Measurements from ENCODE around the gene MAP3K1. TPM values are rescaled to one million over a fixed set of nuclear protein-coding genes. Genes with fewer than 3 reads are reported as not detected.

The MAP3K1 gene
- total and polyA plus RNA-seq, 12 donors = 4.9 to 26.1 (median 15.5) TPM

DNA sequence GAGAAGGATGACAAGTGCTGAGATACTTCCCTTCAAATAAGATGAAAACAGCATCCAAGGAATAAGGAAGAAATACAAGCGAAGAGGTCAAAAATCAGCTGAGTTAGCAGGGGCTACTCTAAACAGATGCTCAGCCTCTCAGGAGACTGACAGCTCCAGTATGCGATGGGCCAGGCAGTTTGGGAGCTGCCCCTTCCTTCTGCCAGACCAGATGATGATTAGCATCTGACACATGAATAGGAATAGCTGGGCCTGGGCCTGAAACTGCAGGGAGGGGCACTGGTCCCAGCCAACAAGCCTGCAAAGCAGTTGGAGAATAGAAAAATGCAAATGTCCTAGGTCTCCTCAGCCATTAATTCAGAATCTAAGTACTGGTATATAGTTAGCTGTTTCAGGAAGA is 13.1 kb upstream of the MAP3K1 start:
- Histone ChIP-seq H3K27ac (no peak overlapping the region), H3K27me3 (no peaks in the 10 kb centered on the region), H3K4me1 (replicated peaks in 1 of 2) (no peaks in the 10 kb centered on the region), H3K36me3 (replicated peaks in 1 of 2) (no peaks in the 10 kb centered on the region), H3K4me3 (no peak overlapping the region), H3K9me3 (replicated peaks in 1 of 3) (no peaks in the 10 kb centered on the region)
- 73 to 92% (median 83%) methylated on average over 2 of the region's 2 CpGs for WGBS, 4 donors
- no peak for TF ChIP-seq POLR2A (IDR thresholded peaks at IDR 0.05)
- TF ChIP-seq, protein P1, sequence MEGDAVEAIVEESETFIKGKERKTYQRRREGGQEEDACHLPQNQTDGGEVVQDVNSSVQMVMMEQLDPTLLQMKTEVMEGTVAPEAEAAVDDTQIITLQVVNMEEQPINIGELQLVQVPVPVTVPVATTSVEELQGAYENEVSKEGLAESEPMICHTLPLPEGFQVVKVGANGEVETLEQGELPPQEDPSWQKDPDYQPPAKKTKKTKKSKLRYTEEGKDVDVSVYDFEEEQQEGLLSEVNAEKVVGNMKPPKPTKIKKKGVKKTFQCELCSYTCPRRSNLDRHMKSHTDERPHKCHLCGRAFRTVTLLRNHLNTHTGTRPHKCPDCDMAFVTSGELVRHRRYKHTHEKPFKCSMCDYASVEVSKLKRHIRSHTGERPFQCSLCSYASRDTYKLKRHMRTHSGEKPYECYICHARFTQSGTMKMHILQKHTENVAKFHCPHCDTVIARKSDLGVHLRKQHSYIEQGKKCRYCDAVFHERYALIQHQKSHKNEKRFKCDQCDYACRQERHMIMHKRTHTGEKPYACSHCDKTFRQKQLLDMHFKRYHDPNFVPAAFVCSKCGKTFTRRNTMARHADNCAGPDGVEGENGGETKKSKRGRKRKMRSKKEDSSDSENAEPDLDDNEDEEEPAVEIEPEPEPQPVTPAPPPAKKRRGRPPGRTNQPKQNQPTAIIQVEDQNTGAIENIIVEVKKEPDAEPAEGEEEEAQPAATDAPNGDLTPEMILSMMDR (IDR thresholded peaks at IDR 0.05) = no peak
- DNase-seq = no peak
- intact Hi-C loops (cut with DNase I) = no loop called here

DNA sequence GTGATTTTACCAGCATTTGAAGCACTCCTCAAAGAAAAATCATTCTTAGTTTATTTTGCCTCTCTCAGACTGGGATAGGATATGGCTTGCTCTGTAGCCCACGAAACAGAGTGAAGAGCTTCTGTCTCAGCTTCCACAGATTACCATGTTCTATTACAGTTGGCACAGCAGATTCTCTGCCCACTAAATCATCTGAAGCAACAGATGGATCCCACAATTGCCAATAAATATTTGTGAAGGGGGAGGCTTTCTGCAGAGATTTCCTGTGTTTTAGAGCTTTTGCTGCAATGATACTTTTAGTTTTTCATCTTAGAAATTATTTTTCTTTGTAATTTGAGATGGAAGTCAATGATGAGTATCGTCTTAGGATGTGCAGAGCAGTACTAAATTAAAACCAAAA is 12.3 kb upstream of the MAP3K1 start:
- no peaks in the 10 kb centered on the region for H3K4me1 ChIP-seq (replicated peaks in 1 of 2)
- no peak overlapping the region for H3K4me3 ChIP-seq
- 84 to 92% (median 88%) methylated on average over 2 of the region's 2 CpGs for WGBS, 4 donors
- no peaks in the 10 kb centered on the region for H3K36me3 ChIP-seq (replicated peaks in 1 of 2)
- H3K27ac ChIP-seq = no peak overlapping the region
- no peaks in the 10 kb centered on the region for H3K9me3 ChIP-seq (replicated peaks in 1 of 3)
- DNase-seq = no peak
- TF ChIP-seq, protein P1 (IDR thresholded peaks at IDR 0.05) = no peak
- no peak for TF ChIP-seq POLR2A (IDR thresholded peaks at IDR 0.05)
- no peaks in the 10 kb centered on the region for H3K27me3 ChIP-seq
- intact Hi-C loops (cut with DNase I) = no loop called here

DNA sequence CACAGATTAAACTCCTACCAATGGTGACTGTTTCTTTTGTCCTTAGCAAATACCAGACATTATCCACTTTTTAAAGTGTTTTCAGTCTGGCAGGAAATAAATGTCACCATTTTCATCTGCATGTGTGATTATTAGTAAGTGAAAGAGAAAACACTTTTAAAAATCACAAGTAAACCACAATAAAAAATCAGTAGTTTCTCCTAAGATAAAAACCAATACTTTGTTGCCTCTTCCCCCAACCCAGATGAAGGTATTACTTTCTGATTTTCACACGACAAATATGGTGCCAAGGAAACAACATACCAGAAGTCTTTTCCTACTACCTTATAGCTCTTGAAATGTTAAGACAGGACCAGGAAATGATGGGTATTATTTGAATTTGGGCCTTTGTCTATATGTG is 11.5 kb upstream of the MAP3K1 start:
- H3K9me3 ChIP-seq (replicated peaks in 1 of 3) = no peaks in the 10 kb centered on the region
- intact Hi-C loops (cut with DNase I) = no loop called here
- H3K4me3 ChIP-seq = no peak overlapping the region
- no peaks in the 10 kb centered on the region for H3K4me1 ChIP-seq (replicated peaks in 1 of 2)
- H3K27me3 ChIP-seq = no peaks in the 10 kb centered on the region
- no peak for DNase-seq
- WGBS, 4 donors = 89 to 100% (median 95%) methylated on average over 1 of the region's 1 CpG
- no peak overlapping the region for H3K27ac ChIP-seq
- H3K36me3 ChIP-seq (replicated peaks in 1 of 2) = no peaks in the 10 kb centered on the region
- TF ChIP-seq, protein P1 (IDR thresholded peaks at IDR 0.05) = no peak
- TF ChIP-seq POLR2A (IDR thresholded peaks at IDR 0.05) = no peak

DNA sequence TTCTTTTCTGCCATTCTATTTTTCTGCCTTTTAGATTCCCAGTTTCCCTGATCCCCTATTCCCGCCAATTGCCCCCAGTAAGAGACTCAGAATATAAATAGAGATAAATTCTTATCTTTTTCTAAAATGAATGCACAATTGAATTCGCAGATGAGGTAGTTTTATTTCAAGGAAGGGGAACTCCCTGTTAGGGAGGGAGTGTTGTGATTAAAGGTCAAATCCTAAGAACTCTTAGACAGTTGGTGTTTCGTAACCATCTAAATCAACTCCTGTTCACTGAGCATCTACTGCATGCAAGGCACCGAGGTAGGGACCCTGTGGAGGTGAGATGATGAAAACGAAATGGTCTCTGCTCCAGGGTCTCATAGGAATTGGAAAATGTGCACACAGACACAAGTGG is 7.7 kb upstream of the MAP3K1 start:
- intact Hi-C loops (cut with DNase I) = no loop called here
- Histone ChIP-seq H3K27me3 (no peaks in the 10 kb centered on the region), H3K4me3 (no peak overlapping the region), H3K27ac (no peak overlapping the region), H3K36me3 (replicated peaks in 1 of 2) (no peaks in the 10 kb centered on the region), H3K4me1 (replicated peaks in 1 of 2) (no peaks in the 10 kb centered on the region), H3K9me3 (replicated peaks in 1 of 3) (no peaks in the 10 kb centered on the region)
- WGBS, 4 donors = 67 to 82% (median 74%) methylated on average over 5 of the region's 5 CpGs
- no peak for DNase-seq
- TF ChIP-seq POLR2A (IDR thresholded peaks at IDR 0.05) = no peak

DNA sequence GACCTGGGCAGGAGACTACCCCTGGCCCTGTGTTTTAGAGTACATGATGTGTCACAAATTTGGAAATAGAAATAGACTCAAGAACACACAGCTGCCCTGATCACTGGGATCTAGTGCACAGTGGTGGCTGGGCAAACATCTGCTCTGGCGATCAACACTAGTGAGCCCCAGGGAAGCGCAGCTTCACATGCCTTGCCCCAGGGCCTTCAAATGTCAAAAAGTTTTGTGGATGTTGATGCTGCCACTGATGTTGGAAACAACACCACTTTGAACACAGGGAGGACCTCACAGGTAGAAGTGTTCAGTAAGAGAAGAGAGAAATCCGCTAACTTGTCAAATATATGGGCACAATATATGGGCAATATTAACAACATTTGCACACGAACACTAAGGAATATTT is 7.1 kb upstream of the MAP3K1 start:
- WGBS, 4 donors = 93 to 94% (median 93%) methylated on average over 4 of the region's 4 CpGs

More for the DNA sequence above, 7.1 kb upstream of the MAP3K1 start:
- intact Hi-C loops (cut with DNase I) = no loop called here
- H3K36me3 ChIP-seq (replicated peaks in 1 of 2) = no peaks in the 10 kb centered on the region
- no peak overlapping the region for H3K27ac ChIP-seq
- H3K27me3 ChIP-seq = no peaks in the 10 kb centered on the region
- TF ChIP-seq, protein P1 (IDR thresholded peaks at IDR 0.05) = no peak
- no peak for TF ChIP-seq POLR2A (IDR thresholded peaks at IDR 0.05)
- no peak for DNase-seq
- no peak overlapping the region for H3K4me3 ChIP-seq
- no peaks in the 10 kb centered on the region for H3K9me3 ChIP-seq (replicated peaks in 1 of 3)
- H3K4me1 ChIP-seq (replicated peaks in 1 of 2) = no peaks in the 10 kb centered on the region

Measured in adrenal gland (tissue), 12 donors.